ENCODE results near the gene CD63.
A peak's percentile ranks its signal among the peaks of the same experiment; 100 is the strongest.

CD63 gene

GRCh38 chr12:55681142-55682077 is 47.4 kb downstream of the CD63 start:
- POLR2A ChIA-PET = interaction anchor here (0.5 to 2.1 kb wide), 8 partner anchors 18 to 515 kb away, joined by 3 to 12 read pairs (median 3); partner anchors contain the start of genes BLOC1S1, DNAJC14 and ITGA7
- Histone ChIP-seq H3K4me3 (ENCODE audit: low read depth, low read length) (peak overlapping the region; percentile 26), H3K9me3 (ENCODE audit: control insufficient read depth, insufficient read depth, low read depth, low read length) (no peaks in the 10 kb centered on the region), H3K36me3 (ENCODE audit: control insufficient read depth in 2 of 2, insufficient read depth in 1 of 2, low read length in 2 of 2) (peaks cover 0 to 3% of the 10 kb centered on the region in 2 experiments; a peak in 1 of 3 replicates), H3K27ac (ENCODE audit: extremely low read depth, low read depth, low read length) (no peak overlapping the region; the same call in 1 of the 2 replicates), H3K4me1 (ENCODE audit: control insufficient read depth, insufficient read depth, low read length) (no peaks in the 10 kb centered on the region)
- CTCF ChIA-PET = interaction anchor here (0.6 to 1.4 kb wide), 21 partner anchors 9 to 775 kb away, joined by 3 to 17 read pairs (median 4); partner anchors contain the start of genes BLOC1S1 and RDH5
- TF ChIP-seq ZNF792 (tag by site-specific recombination; IDR thresholded peaks at IDR 0.05) (no peak), ZNF132 (tag by site-specific recombination; IDR thresholded peaks at IDR 0.05; ENCODE audit: borderline replicate concordance) (no peak), ZNF513 (tag by site-specific recombination; IDR thresholded peaks at IDR 0.05) (no peak), ZNF610 (tag by site-specific recombination; IDR thresholded peaks at IDR 0.05; ENCODE audit: borderline replicate concordance) (no peak), ZNF596 (tag by site-specific recombination; IDR thresholded peaks at IDR 0.05) (no peak), SP2 (tag by site-specific recombination; IDR thresholded peaks at IDR 0.05) (no peak; the same call in 1 of the 2 replicates), ZNF221 (tag by site-specific recombination; IDR thresholded peaks at IDR 0.05; ENCODE audit: borderline replicate concordance) (no peak), ZNF174 (tag by site-specific recombination; IDR thresholded peaks at IDR 0.05) (no peak), ZNF548 (tag by site-specific recombination; IDR thresholded peaks at IDR 0.05) (no peak), ZNF701 (tag by site-specific recombination; IDR thresholded peaks at IDR 0.05) (no peak), BCL6B (tag by site-specific recombination; IDR thresholded peaks at IDR 0.05) (no peak), TCF7L2 (IDR thresholded peaks at IDR 0.05; ENCODE audit: borderline replicate concordance, low read depth, low read length) (no peak), ZEB2 (tag by site-specific recombination; IDR thresholded peaks at IDR 0.05) (peak; percentile 68), ZNF121 (tag by site-specific recombination; IDR thresholded peaks at IDR 0.05) (no peak), PRDM6 (tag by site-specific recombination; IDR thresholded peaks at IDR 0.05) (no peak), ZIC2 (tag by site-specific recombination; IDR thresholded peaks at IDR 0.05) (peak; percentile 73), ZNF776 (tag by site-specific recombination; IDR thresholded peaks at IDR 0.05; ENCODE audit: borderline replicate concordance) (no peak), ZBTB44 (tag by site-specific recombination; IDR thresholded peaks at IDR 0.05) (no peak), ZNF664 (tag by site-specific recombination; IDR thresholded peaks at IDR 0.05) (no peak), OVOL3 (tag by site-specific recombination; IDR thresholded peaks at IDR 0.05) (no peak), ZNF677 (tag by site-specific recombination; IDR thresholded peaks at IDR 0.05) (no peak), PRDM2 (tag by site-specific recombination; IDR thresholded peaks at IDR 0.05; ENCODE audit: borderline replicate concordance) (no peak), ZSCAN23 (tag by site-specific recombination; IDR thresholded peaks at IDR 0.05) (no peak), ZNF214 (tag by site-specific recombination; IDR thresholded peaks at IDR 0.05; ENCODE audit: borderline replicate concordance) (no peak)
